GM19025 (cell line): ENCODE results near the gene DENND2A.
"Not testable (repeated sequence)": the region's sequence is repeated elsewhere in the genome, so short reads cannot be mapped to it uniquely, and the experiment has no call there.

Experiments
- ATAC-seq: cut with Tn5 transposase; IDR thresholded peaks from one replicate; pipeline ENCODE4 v1.9.1; 2021; ENCODE audit warnings: mild to moderate bottlenecking, low read depth, moderate library complexity; ENCODE audit not compliant: unreplicated experiment

Gene DENND2A

GRCh38 chr7:140640727-140641523 lies at the start of gene DENND2A:
Gene DENND2A (minus strand): TSS chr7:140640813. CDS start chr7:140602397, 38,416 bp downstream.
- ATAC-seq, result no peak

- no peak for ATAC-seq
Measured at GRCh38 chr7:140689199-140690152, 48.9 kb upstream of the DENND2A start.

- no peak for ATAC-seq
Measured at GRCh38 chr7:140688341-140688740, 47.7 kb upstream of the DENND2A start.

DNA sequence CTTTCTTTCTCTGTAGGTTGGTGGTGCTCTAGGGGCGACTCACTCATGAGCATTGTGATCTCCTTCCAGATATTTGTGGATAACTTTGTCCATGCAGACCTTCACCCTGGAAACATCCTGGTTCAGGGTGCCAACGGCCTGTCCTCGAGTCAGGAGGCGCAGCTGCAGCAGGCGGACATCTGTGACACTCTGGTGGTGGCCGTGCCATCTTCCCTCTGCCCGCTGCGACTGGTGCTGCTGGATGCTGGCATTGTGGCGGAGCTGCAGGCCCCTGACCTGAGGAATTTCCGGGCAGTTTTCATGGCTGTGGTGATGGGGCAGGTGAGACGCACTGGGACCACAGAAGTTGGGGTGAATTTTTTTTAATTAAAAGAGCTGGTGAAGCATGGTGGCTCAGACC lies 46.3 kb upstream of the DENND2A start:
- no peak for ATAC-seq

- ATAC-seq, result no peak
Measured at GRCh38 chr7:140685407-140686087, 44.9 kb upstream of the DENND2A start.

GRCh38 chr7:140684066-140684950 lies 43.7 kb upstream of the DENND2A start:
- no peak for ATAC-seq

DNA sequence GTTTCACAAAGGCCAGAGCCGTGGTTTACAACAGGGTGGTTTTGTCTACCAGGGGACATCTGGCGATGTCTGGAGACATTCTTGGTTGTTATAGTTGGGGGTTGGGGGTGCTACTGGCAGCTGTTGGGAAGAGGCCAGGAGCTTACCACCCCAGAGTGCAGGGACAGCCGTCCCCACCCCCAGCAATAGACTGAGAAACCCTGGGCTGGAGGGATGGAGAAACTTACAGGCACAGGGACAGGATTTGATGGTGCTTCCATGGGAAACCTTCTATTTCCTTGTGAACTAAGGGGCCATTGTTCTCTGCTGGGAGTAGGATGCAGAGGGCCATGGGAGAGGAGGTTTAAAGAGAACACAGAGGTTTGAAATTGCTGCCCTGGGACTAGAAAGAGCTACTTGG lies 43.0 kb upstream of the DENND2A start:
- no peak for ATAC-seq

GRCh38 chr7:140681766-140682165 lies 41.2 kb upstream of the DENND2A start:
- no peak for ATAC-seq

- ATAC-seq, result no peak
Measured at GRCh38 chr7:140680886-140681285, 40.3 kb upstream of the DENND2A start.

GRCh38 chr7:140679186-140679585 lies 38.6 kb upstream of the DENND2A start:
- no peak for ATAC-seq

DNA sequence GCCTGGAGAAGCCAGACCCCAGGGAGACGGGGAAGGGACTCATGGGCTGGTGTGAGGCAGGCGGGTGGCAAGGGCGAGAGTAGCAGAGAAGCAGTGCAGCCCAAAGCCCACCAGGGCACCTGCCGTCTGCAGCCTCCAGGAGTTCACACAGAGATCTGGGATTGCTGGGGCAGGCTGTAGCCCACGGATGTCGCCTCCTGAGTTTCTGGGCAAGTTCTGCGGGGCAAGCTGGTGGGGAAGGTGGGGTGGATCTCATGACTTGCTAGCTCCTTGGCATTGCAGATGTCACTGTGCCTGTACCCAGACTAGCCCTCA lies 38.2 kb upstream of the DENND2A start:
- no peak for ATAC-seq

DNA sequence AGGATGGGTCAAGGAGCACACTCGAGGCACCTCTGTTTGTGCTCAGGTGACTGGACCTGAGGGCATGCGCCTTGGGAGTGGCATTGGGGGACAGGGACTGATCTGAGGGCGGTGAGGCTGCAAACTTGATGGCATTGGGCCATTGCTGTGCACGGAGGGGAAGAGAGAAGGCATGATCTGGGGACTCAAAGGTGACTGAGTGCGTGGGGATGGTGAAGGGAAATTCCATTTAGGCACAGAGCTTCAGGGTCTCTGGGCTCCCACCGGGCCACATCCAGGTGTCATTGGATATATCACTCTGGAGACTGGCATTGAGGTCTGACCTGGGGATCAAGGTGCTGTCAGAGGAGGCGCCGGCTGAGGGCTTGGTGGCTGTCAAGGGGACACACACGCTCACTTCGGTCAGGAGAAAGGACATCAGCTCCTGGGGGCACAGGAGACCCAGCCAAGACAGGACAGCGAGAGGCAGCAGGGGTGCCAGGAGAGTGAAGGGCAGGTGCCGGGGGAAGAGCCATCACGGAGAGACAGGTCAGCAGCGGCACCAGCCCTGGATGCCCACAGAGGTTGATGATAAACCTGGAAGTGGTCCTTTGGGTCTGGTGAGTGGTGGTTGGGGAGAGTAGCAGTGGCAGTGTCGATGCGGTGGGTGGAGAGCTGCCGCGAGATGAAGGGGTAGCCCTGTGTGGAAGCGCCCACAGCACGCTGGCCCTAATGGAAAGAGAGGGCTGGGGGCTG lies 37.6 kb upstream of the DENND2A start:
- ATAC-seq, result no peak

- ATAC-seq, result no peak
Measured at GRCh38 chr7:140677496-140677895, 36.9 kb upstream of the DENND2A start.

- not testable (repeated sequence) for ATAC-seq
Measured at GRCh38 chr7:140676956-140677355, 36.3 kb upstream of the DENND2A start.

DNA sequence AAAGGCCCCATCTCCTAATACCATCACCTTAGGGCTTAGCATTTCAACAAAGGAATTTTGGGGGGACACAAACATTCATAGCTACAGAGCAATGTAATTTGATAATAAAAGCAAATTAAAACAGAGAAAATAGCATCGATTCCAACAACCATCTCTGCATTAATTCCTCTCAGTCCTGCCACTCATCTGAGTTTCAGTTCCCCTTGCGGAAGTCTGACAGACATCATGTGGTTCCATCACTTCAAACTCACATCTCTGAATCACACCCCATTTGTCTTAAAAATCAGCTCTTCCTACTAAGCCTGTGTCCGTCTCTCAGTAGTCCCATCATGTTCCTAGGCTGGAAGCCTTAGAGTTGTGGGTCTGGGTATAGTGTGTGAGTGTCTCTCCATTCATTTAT lies 35.7 kb upstream of the DENND2A start:
- peak; percentile 23 for ATAC-seq

DNA sequence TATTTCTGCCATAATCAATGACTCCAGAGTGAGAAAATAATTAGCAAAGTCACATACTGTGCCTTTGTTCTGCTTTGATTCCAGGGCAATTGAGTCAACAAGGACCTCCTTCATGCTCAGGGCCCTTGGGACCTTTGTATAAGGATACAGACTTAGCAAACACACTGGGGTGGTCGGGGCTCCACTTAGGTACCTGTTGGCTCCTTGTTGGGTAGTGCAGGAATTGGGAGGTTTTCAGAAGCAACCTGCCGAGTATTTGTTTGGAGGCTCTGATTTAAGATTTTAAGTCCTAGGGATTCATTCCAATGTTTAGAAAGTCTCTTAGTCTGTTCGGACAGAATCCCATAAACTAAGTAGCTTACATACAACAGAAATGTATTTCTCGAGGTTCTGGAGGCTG lies 35.1 kb upstream of the DENND2A start:
- ATAC-seq, result no peak

DNA sequence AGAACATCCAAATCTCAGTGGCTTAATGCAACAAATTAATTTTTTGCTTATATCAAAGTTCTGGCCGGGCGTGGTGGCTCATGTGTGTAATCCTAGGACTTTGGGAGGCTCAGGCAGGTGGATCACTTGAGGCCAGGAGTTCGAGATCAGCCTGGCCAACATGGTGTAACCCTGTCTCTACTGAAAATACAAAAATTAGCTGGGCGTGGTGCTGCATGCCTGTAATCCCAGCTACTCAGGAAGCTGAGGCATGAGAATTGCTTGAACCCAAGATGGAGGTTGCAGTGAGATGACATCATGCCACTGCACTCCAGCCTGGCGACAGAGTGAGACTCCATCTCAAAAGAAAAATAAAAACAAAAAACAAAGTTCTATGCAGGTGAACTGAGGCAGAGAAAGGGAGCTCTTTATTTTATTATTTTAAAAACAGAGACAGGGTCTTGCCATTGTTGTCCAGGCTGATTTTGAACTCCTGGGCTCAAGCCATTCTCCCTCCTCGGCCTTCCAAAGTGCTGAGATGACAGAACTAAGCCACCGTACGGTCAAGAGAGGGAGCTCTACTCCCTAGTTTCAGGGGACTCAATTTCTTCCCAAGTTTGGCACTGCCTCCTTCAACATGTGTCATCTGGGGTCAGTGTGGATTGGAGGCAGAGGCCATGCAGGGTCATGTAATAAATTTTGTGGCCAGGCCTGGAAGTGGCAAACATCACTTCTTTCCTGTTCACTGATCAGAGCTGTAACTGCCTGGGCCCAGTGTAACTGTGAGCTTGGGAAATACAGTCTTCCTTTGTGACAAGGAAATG lies 34.5 kb upstream of the DENND2A start:
- ATAC-seq, result no peak

GRCh38 chr7:140674356-140674800 lies 33.8 kb upstream of the DENND2A start:
- ATAC-seq, result no peak

DNA sequence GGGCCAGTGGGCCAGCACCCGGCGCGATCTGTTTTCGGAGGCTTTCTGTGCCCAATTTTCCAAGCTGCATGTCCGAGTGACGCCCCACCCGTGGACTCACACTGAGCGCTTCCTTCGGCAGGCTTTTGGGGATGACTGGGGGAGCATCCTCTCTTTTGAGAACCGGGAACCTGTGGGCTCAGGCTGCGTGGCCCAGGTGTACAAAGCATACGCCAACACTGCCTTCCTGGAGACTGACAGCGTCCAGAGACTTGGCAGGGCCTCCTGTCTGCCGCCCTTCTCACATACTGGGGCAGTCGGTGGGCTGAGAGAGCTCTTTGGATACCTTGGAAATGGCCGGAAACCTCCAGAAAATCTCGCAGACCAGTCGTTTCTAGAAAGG lies 33.2 kb upstream of the DENND2A start:
- ATAC-seq, result no peak
